NCI-H2029 treated with DMSO at 0.1 percent for 48 hours (cell line): ENCODE measurements around the gene SEMA4D.

Experiments
- DNase-seq: peaks from one replicate; lab custom pipeline; 2025; lab: John Stamatoyannopoulos, UW

Gene SEMA4D

GRCh38 chr9:89465726-89466308 is 32.1 kb downstream of the SEMA4D start:
- DNase-seq: no peak

GRCh38 chr9:89465001-89465451 is 32.9 kb downstream of the SEMA4D start:
- DNase-seq: no peak

GRCh38 chr9:89464300-89464901 is 33.5 kb downstream of the SEMA4D start:
- DNase-seq: no peak

GRCh38 chr9:89462817-89463683 is 34.9 kb downstream of the SEMA4D start:
- DNase-seq: no peak

GRCh38 chr9:89462199-89462598 is 35.7 kb downstream of the SEMA4D start:
- no peak for DNase-seq

GRCh38 chr9:89461265-89461664 is 36.6 kb downstream of the SEMA4D start:
- no peak for DNase-seq

- DNase-seq: no peak
These were observed 37.4 kb downstream of the SEMA4D start for GRCh38 chr9:89460551-89460950.

GRCh38 chr9:89458768-89459496 is 39.0 kb downstream of the SEMA4D start:
- DNase-seq: no peak

- no peak for DNase-seq
These were observed 40.5 kb downstream of the SEMA4D start for GRCh38 chr9:89457376-89457855.

GRCh38 chr9:89455356-89455824 is 42.5 kb downstream of the SEMA4D start:
- DNase-seq: no peak

GRCh38 chr9:89454498-89455355 is 43.2 kb downstream of the SEMA4D start:
- DNase-seq: no peak

- no peak for DNase-seq
These were observed 44.5 kb downstream of the SEMA4D start for GRCh38 chr9:89453452-89453851.

- no peak for DNase-seq
These were observed 45.4 kb downstream of the SEMA4D start for GRCh38 chr9:89452561-89452960.

- no peak for DNase-seq
These were observed 47.7 kb downstream of the SEMA4D start for GRCh38 chr9:89450213-89450612.

- no peak for DNase-seq
These were observed 48.6 kb downstream of the SEMA4D start for GRCh38 chr9:89449261-89449671.

- no peak for DNase-seq
These were observed 49.1 kb downstream of the SEMA4D start for GRCh38 chr9:89448821-89449220.

GRCh38 chr9:89448381-89448780 is 49.5 kb downstream of the SEMA4D start:
- DNase-seq: no peak

- DNase-seq: no peak
These were observed 50.5 kb downstream of the SEMA4D start for GRCh38 chr9:89447416-89447815.

GRCh38 chr9:89446961-89447310 is 51.0 kb downstream of the SEMA4D start:
- DNase-seq: no peak

GRCh38 chr9:89446261-89446960 is 51.5 kb downstream of the SEMA4D start:
- DNase-seq: no peak
